Measurements from ENCODE around the gene C16orf74.

- no peak for TF ChIP-seq POLR2A (IDR thresholded peaks at IDR 0.05)
- TF ChIP-seq CTCF (IDR thresholded peaks at IDR 0.05), result no peak
Measured at GRCh38 chr16:85715169-85716021, 35.5 kb downstream of the C16orf74 start.
